ENCODE measurements around the gene DIPK1A.
A peak's percentile ranks its signal among the peaks of the same experiment; 100 is the strongest.
"Not testable (repeated sequence)": the region's sequence is repeated elsewhere in the genome, so short reads cannot be mapped to it uniquely, and the experiment has no call there.

Gene DIPK1A

GRCh38 chr1:92913093-92913819 is 48.0 kb downstream of the DIPK1A start:
- DNase-seq = no peak

GRCh38 chr1:92910081-92910480 is 51.2 kb downstream of the DIPK1A start:
- no peak for DNase-seq

GRCh38 chr1:92909321-92909720 is 51.9 kb downstream of the DIPK1A start:
- DNase-seq = no peak

GRCh38 chr1:92907949-92908684 is 53.1 kb downstream of the DIPK1A start:
- DNase-seq = no peak

GRCh38 chr1:92903765-92904164 is 57.5 kb downstream of the DIPK1A start:
- DNase-seq = no peak

- DNase-seq = no peak
Measured at GRCh38 chr1:92902406-92902744, 58.9 kb downstream of the DIPK1A start.

GRCh38 chr1:92901699-92902405 is 59.4 kb downstream of the DIPK1A start:
- DNase-seq = no peak

- DNase-seq = no peak
Measured at GRCh38 chr1:92901126-92901525, 60.1 kb downstream of the DIPK1A start.

- no peak for DNase-seq
Measured at GRCh38 chr1:92900539-92900938, 60.7 kb downstream of the DIPK1A start.

GRCh38 chr1:92899780-92900179 is 61.5 kb downstream of the DIPK1A start:
- DNase-seq = no peak

GRCh38 chr1:92898053-92898452 is 63.2 kb downstream of the DIPK1A start:
- not testable (repeated sequence) for DNase-seq

- no peak for DNase-seq
Measured at GRCh38 chr1:92887465-92887864, 73.8 kb downstream of the DIPK1A start.

- no peak for DNase-seq
Measured at GRCh38 chr1:92886886-92887419, 74.3 kb downstream of the DIPK1A start.

GRCh38 chr1:92884195-92884594 is 77.1 kb downstream of the DIPK1A start:
- no peak for DNase-seq

GRCh38 chr1:92883297-92883696 is 78.0 kb downstream of the DIPK1A start:
- no peak for DNase-seq

- DNase-seq = peak; percentile 4
Measured at GRCh38 chr1:92882819-92883218, 78.4 kb downstream of the DIPK1A start.

GRCh38 chr1:92881391-92881790 is 79.9 kb downstream of the DIPK1A start:
- DNase-seq = no peak

- no peak for DNase-seq
Measured at GRCh38 chr1:92879316-92879968, 81.8 kb downstream of the DIPK1A start.

GRCh38 chr1:92877792-92878191 is 83.5 kb downstream of the DIPK1A start:
- DNase-seq = no peak

GRCh38 chr1:92877081-92877711 is 84.1 kb downstream of the DIPK1A start:
- no peak for DNase-seq

GRCh38 chr1:92876351-92876750 is 84.9 kb downstream of the DIPK1A start:
- no peak for DNase-seq

- no peak for DNase-seq
Measured at GRCh38 chr1:92874987-92875386, 86.3 kb downstream of the DIPK1A start.

GRCh38 chr1:92872719-92873118 is 88.5 kb downstream of the DIPK1A start:
- no peak for DNase-seq
